Hippocampal formation (tissue), 2 donors: ENCODE data around the gene TBC1D22B.
A peak's percentile ranks its signal among the peaks of the same experiment; 100 is the strongest.
"Not testable (repeated sequence)": the region's sequence is repeated elsewhere in the genome, so short reads cannot be mapped to it uniquely, and the experiment has no call there.

Source experiments
- DNase-seq, 2 donors: peaks; one replicate each; lab custom pipeline; 2025; lab: John Stamatoyannopoulos, UW

The TBC1D22B gene

DNA sequence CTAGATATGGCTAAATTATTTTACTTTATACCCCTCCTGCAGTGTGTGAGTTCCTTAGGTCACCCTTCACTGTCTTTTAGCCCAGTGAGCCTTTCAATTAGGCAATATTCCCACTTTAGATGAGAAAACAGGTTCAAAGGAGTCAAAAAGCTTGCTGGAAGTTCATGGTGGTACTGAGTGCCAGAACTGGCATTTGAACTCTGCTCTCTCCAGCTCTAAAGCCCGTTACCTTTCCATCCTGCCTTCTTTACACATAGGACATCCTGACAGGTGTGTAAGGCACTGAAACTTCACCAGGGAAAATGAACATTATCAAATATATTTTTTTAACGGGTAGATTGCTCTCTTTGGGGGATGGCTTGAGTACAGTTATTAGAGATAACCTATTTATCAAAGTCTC is 11.5 kb downstream of the TBC1D22B start:
- no peak for DNase-seq

DNA sequence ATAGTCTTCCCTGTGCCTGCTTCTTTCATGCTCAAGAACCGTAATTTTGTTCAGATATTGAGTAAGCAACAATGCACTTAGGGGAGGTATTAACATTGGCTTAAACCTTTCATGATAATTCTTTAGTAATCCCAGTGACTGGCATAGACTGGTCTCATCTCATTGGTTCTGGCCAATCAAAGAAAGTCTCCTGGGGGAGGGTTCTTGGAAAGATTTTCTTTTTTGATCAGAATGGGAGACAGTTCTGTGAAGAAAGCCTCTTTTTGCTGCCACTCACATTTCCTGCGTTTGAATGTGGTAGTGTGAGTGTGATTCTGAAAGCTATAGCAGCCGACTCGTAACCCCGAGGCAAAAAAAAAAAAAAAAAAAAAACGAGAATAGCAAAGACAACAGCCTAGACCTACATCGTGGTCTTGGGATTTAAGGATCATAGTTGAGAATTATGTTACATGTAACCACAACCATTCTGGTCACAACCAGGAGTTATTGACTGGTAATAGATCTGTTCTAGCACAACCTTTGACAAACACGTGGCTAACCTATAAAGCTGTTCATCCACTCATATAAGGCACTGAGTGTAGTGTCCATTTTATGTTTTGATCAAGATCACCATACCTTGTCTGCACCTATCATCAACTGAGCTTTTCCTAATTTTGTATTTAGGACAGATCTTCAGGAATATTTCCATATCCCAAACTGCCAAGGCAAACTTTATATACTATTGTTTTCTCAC is 15.4 kb downstream of the TBC1D22B start:
- no peak for DNase-seq

DNA sequence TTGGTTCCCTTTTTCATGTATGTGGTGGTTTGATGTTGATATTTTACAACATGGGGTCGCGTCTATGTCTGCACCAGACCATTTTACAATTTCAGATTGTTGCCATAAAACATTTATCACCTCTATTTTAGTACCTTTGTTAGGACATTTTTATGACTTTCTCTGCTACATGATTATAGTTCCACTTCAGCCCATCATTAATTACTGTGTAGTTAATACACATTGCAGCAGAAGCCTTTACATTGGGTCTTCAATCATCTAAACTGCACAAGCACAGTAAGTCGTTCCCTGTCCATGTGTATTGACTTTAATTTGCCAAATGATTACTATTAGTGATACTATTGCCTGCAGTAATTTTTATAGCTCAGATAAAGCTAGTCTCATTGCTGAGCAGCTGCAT is 16.1 kb downstream of the TBC1D22B start:
- no peak for DNase-seq

DNA sequence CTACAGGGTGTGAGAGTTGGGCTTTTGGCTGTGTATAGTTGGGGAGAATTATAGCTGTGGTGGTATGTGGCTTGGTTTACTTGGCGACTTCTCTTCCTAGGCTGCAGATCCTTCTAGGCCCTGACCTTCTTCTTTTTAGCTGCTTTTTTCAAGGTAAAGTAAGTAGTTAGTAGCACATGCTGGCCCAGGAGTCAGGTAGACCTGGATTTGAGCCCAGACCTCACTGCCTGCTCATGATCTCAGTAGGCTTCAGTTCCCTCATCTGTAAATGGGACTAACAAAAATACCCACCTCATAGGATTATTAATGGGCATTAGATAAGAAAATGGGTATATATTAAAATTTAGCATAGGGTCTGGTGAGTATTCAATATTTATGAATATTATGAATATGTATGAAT is 17.8 kb downstream of the TBC1D22B start:
- no peak for DNase-seq

DNA sequence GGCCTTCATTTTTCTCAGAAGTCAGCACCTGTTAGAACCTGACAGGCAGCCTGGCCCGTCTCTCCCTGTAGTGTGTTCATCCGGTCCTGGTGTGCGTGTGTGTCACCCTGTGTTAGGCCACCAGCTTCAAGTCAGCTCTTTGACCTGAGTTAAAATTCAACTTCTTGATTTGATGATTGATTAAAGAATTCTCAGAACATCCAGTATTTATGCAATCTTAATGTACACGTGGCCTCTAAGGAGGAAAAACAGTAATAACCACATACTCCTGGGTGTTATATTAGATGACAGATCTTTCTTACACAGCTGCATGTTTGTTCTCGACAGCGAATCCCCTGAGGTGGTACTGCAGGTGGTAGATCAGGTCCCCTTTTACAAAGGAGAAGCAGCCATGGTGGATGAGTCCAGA is 19.4 kb downstream of the TBC1D22B start:
- DNase-seq: no peak

DNA sequence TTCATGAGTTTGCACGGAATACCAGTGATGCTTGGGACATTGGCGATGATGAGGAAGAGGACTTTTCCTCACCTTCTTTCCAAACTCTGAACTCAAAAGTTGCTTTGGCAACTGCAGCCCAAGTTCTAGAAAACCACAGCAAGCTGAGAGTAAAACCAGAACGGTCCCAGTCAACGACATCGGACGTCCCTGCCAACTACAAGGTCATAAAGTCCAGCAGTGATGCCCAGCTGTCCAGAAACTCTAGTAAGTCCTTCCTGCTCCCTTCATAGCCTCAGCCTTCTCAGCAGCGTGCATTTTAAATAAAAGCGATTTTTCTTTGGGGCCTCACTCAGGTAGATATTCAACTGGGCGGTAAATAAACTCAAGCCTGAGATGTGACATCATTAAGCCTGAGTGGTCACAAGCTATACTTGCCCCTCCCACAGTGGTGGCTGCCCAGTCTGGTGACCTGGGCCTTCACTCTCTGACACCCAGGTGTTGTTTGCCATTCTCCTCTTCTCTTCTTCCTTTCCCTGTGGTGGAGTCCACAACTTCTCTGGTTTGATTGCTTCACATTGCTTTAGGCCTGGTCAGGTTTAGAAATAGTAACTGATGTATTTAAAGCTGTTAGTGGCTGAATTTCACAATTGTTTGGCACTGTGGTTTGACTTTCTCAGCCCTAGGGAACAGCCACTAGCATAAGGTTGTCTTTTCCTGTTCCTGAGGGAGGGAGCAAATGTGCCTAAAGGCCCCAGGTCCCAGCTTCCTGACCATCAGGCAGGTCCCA is 22.0 kb downstream of the TBC1D22B start:
- DNase-seq: no peak

DNA sequence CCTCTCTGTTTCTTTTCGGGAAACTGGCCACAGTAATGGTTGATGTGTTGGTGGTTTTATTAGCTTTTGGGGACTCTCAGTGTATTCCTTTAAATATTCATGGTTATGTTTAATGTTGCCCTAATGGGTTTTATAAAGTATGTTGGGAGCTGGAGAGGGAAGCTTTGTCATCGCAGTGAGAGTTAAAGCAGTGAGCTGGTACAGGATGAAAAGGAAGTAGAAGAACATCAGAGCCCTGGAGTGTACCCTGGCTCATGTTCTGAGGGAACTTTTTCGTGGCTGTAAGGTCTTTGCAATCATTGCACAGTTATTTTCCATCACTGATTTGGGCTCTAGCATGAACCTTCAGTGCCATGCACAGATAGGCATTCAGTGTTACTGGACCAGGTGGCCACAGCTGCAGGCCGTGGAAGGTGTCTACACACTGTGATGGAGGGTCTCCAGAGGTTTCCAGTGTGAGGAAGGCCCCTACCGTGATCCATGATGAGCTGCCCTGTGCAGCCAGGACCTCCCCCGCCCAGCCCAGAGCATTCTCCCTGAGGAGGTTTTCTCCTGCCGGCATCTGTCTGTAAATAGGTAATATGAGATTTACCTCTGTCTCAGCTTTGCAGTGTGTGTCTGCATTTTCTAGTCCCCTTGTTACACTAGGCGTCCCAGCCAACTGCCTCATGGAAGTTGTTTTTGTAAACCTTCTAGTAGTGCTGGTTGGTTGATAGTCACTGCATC is 22.8 kb downstream of the TBC1D22B start:
- no peak for DNase-seq

DNA sequence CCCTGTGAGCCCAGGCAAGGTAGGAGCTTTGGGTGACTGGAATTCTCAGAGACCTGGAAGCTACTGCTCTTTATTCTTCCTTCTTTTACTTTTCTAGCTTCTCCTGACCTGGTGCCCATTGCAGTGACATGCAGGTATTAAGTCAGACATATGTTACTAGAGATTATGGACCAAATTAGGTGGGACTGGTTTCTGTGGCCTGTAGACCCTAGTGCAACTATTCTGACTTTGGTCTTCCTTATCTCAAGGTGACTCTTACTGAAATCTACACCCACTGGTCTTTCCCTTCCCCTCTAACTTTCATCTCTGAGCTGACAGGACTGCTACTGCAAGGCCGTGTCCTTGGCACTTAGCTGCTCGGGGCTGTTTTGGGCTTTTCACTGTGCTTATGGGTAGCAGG is 24.8 kb downstream of the TBC1D22B start:
- DNase-seq: no peak

DNA sequence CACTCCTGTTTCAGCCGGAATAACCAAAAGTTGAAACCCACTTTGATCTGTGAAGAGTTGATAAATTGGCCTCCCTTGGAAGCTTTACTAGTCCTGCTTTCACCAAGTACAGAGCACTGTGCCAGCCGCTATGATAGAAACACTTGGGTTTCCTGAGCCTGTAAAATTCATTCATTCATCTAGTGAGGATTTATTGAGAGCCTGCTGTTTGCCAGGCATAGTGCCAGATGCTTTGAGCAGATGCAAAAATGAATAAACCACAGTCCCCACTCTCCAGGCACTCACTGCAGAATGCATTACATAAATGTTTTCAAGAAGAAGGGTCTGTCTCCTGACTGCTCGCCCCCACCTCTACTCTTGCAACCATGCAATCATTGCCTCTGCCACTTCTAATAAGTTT is 25.7 kb downstream of the TBC1D22B start:
- no peak for DNase-seq

DNA sequence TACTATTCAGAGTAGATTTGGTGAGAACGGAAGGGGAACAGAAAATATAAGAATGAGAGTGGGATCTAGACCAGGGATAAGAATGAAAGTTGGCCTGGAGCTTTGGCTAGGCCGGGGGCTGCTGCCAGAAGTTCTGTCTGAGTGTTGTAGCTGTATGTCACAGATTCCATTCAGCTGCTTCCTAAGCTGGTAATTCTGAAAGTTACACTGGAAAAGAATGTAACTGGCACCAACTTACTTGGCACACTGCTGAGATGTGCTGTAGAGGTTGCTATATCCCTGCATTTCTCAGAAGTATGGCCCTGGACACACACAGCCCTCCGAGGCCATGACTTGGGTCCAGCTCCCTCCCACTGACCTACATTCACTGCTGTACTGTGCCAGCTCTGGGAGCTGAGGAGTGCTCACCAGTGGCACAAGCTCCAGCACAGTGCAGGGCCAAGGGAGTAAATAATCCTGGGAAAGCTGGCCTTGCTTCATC is 26.1 kb downstream of the TBC1D22B start:
- peak; percentile 14 to 31 for DNase-seq

DNA sequence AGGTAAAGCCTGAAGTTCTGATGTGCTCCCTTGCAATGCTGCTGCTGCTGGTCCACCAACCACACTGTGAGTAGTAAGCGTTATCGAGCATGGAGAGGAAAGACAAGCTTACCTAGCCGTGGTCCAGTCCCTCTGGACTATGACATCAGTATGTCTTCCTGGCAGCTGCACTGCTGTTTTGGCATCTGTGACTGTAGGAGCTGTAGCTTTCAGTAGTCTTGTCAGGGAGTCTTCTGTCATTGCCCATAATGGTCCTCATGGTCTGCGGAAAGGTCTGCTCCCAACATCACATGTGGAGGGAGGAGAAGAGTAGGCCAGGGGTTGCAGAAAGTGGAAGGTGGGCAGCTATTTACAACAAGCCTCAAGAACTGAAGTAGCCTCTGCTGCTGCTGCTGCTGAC is 27.2 kb downstream of the TBC1D22B start:
- no peak for DNase-seq

DNA sequence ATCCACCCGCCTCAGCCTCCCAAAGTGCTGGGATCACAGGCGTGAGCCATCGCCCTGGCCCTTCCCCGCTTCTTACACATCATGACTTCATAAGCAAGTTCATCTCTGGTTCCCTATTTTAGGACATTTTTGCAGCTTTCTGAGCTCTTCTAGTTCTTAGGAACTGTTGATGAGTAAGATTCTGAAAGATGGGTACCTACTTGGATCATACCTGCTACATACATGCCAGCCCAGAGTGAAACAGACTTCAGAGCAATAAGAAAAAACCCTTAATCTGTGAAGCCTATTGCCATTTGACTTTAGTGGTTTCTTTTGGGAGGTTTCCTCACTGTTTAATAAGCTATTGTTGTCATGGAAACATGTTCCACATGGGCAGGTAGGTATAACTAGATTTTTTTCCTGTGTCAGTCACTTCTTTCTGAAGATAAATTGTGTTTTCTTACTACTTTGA is 28.3 kb downstream of the TBC1D22B start:
- DNase-seq: no peak

DNA sequence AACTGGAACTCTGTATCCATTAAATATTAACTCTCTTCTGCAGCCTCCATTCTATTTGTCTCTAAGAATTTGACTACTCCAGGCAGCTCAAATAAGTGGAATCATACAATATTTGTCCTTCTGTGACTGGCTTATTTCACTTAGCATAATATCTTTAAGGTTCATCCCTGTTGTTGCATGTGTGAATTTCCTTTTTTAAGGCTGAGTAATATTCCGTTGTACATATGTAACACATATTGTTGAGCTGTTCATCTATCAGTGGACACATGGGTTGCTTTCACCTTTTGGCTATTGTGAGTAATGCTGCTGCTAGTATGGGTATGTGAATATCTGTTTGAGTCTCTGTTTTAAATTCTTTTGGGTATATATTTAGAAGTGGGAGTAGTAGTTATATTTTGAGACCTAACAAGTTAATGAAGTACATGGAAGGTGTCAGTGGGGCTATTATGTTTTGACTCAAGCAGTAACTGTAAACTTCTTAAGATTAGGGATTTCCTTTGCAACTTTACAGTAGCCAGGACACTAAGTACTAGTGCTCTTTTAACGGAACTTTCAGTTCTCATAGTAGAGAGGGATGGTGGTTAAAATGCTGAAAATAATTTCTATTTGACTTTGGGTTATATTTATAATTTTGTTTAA is 30.1 kb downstream of the TBC1D22B start:
- DNase-seq: no peak

DNA sequence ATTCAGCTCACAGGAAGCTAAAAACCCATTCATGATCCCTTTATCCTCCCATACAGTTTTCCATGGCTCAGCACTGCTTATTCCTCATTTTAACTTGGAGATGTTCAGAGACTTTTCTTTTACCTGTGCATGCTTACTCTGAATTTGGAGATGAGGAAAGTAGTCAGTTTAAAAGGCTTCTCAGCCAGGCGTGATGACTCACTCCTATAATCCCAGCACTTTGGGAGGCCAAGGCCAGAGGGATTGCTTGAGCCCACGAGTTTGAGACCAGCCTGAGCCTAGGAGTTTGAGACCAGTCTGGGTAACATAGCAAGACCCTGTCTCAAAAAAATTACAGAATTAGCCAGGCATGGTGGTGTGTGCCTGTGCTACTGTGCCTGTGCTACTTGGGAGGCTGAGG is 30.7 kb downstream of the TBC1D22B start:
- DNase-seq: no peak

DNA sequence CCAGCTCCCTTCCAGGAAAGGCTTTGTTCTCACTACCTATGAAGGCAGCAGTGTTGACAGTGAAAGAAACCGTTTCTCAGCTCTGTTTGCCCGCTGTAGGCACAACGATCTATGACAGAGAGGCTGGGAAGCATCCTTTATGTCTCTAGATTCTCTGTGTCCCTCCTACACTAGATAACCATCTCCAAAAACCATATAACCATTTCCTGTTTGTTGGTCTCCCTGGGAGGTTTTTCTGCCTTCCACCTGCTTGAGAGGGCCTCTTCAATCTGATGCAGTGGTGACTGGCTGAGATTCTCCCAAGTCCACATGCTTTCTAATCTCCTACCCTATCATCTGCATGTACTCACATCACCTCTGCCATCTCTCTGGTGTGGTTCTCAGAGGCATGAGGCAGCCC is 32.4 kb downstream of the TBC1D22B start:
- no peak for DNase-seq

DNA sequence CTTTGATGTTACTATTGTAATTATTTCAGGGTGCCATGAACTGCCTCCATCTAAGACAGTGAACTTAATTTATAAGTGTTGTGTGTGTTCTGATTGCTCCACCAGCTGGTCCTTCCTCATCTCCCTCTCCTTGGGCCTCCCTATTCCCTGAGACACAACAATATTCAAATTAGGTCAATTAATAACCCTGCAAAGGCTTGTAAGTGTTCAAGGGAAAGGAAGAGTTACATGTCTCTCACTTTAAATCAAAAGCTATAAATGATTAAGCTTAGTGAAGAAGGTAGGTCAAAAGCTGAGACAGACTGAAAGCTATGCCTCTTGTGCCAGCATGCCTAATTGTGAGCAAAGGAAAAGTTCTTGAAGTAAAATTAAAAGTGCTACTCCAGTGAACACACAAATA is 35.9 kb downstream of the TBC1D22B start:
- DNase-seq: no peak

DNA sequence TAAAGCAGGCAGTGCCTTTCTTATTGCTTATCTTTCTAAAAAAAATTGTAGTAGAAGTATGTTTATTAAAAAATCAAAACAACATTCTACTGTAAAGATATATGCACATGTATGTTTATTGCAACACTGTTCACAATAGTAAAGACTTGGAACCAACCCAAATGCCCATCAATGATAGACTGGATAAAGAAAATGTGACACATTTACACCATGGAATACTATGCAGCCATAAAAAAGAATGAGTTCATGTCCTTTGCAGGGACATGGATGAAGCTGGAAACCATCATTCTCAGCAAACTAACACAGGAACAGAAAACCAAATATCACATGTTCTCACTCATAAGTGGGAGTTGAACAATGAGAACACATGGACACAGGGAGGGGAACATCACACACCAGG is 40.1 kb downstream of the TBC1D22B start:
- DNase-seq: not testable (repeated sequence)

DNA sequence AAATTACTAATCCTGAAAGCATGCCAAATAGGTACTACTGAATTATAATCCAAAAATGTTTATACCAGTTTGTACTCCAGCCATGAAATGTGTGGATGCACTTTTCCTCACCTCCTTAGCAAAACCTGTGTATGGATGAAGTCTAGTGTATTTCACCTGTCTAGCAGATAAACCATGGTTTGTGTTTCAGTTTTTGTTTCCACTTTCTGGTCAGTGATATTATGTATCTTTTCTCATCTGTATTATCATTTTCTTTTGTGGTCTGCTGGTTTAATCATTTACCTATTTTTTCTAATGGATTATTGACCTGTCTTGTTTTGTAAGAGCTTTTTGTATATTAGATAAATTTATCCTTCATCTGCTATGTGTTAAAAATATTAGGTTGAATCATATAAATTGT is 41.4 kb downstream of the TBC1D22B start:
- DNase-seq: no peak

DNA sequence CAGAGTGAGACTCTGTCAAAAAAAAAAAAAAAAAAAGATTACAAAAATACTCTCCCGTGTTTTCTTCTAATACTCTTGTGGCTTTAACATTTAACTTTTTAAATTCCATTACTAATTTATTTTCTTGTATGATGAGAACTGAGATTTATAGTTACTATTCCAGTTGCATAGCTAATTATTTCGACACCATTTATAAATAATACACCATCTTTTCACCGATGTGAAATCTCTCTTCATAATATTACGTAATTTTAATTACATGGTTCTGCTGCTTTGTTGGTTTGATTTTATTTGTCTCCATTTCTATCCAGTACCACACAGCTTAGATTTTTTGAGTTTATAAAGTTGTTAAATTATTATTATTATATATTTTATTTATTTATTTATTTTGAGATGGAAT is 42.4 kb downstream of the TBC1D22B start:
- no peak for DNase-seq

DNA sequence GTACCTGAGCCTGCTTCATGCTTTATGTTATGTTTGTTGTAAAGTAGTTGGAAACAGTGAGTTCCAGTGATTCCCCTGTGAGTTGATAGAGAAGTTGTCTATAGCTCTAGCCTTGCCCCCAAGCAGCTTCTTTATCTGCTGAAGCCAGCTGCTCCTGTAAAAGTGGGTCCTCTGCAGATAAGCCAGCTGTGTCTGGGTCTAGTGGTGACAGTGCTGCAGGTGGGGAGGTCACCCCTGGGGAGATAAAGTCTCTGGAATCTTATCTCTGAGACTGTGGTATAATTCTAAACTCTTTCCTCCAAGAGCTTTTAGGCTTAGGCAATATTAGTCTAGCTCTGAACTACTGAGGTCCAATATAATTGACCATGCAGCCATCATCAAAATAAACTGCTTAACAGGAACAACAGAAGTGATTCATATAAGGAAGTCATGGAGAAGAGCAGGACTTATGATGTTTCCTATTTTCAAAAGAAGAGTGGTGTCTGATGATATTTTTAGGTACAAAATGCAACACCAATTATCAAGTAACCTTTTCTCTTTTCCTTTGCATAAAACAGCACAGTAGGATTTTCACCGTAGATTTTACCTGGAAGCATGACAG is 44.6 kb downstream of the TBC1D22B start:
- DNase-seq: no peak

DNA sequence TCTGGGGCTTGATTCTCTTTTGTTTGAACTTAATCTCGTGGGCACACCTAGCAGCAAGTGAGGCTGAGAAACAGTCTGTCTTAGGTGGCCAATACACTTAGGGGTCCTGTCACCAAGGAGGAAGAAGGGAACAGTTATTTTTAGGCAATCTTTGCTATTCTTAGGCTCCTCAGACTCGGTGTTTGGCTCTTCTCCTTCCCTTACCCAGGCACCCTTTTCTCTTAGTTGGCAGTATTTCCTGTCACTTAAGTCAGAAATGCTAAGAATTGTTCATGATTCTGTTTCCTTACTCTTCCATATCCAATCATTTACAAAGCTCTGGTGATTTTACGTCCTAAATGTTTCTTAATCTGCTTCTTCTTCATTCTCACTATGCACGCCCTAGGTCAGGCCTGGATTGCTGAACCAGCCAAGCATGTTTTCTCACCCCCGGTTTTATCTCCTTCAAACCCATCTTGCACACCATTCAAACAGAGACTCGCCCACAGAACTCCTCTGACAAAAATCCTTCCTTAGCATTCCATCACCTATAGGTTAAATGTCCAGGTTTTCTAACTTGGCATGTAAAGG is 45.6 kb downstream of the TBC1D22B start:
- DNase-seq: no peak
